K562 (cell line): ENCODE results near the gene RBPJ. TPM values are rescaled to one million over a fixed set of nuclear protein-coding genes. Genes with fewer than 3 reads are reported as not detected.

Source experiments
- ATAC-seq: fragments of 200-7000 bp; cut with Tn5 transposase; 3 replicates; pipeline ENCODE4 v1.9.1; 2020; ENCODE audit warnings: moderate library complexity
- BruUV-seq: library from RNA; stranded (reverse); fragments of 400-500 nt; replicated peaks from 2 replicates; lab custom pipeline; 2021; lab: Mats Ljungman, UMichigan
- CTCF ChIA-PET: fragments of 300-600 bp; formaldehyde crosslinking; extraction: SDS; loops from one replicate; lab custom pipeline; 2021; ENCODE audit warnings: low intra/inter-chr PET ratio; lab: Yijun Ruan, JAX
- POLR2A ChIA-PET: fragments of 300-600, 350-650 bp; sonication (Branson Sonifier 250); formaldehyde crosslinking; extraction: SDS; loops from one replicate; lab custom pipeline; 2021; ENCODE audit warnings: antibody characterized with exemption, inconsistent platforms; lab: Yijun Ruan, JAX
- DNase-seq, 4 experiments: peaks; one replicate each; pipeline versions ENCODE4 v3.0.0 to v3.0.0-alpha.2; 2011 to 2018; ENCODE audit warnings: low spot score in 3 of 4, mixed read lengths in 3 of 4; ENCODE audit errors: extremely low read depth in 1 of 4
- FAIRE-seq: peaks from 2 replicates; lab custom pipeline; 2011; peaks lifted over from hg19 to GRCh38; lab: Jason Lieb, UNC
- H2AFZ ChIP-seq: 2 replicates; pipeline ENCODE4 v1.6.0; 2011; ENCODE audit warnings: low read depth, low read length, control low read depth, inconsistent platforms
- H3K27ac ChIP-seq: fragments of 200-600 bp; 3 replicates; pipeline ENCODE4 v1.8.0; 2011; ENCODE audit warnings: low read depth, mild to moderate bottlenecking, control low read depth, inconsistent platforms, low read length, moderate library complexity, mixed read lengths; ENCODE audit errors: extremely low read depth
- H3K27me3 ChIP-seq, 2 experiments: fragments of 300-600 bp in 1 of 2; 2 replicates in 1 of 2; 3 replicates in 1 of 2; pipeline versions ENCODE4 v1.6.0 to v1.8.0; 2011; ENCODE audit warnings: inconsistent platforms in 2 of 2, low read length in 2 of 2, mild to moderate bottlenecking in 1 of 2, mixed read lengths in 1 of 2, moderate library complexity in 1 of 2; ENCODE audit not compliant: control insufficient read depth in 2 of 2, insufficient read depth in 2 of 2
- H3K36me3 ChIP-seq: fragments of 300-600 bp; 3 replicates; pipeline ENCODE4 v1.8.0; 2011; ENCODE audit warnings: mild to moderate bottlenecking, low read length, inconsistent platforms; ENCODE audit not compliant: control insufficient read depth, insufficient read depth
- H3K4me1 ChIP-seq, 2 experiments: fragments of 200-600 bp in 1 of 2; replicated peaks in 1 of 2; 2 replicates in 1 of 2; 3 replicates in 1 of 2; pipeline versions ENCODE4 v1.5.1 to v1.8.0; 2011; ENCODE audit warnings: inconsistent platforms in 2 of 2, low read length in 2 of 2, mild to moderate bottlenecking in 1 of 2, mixed read lengths in 1 of 2, moderate library complexity in 1 of 2; ENCODE audit not compliant: control insufficient read depth in 2 of 2, insufficient read depth in 2 of 2
- H3K4me2 ChIP-seq: 2 replicates; pipeline ENCODE4 v1.6.1; 2011; ENCODE audit warnings: low read length, control low read depth, inconsistent platforms, mixed read lengths; ENCODE audit not compliant: insufficient read depth
- H3K4me3 ChIP-seq: fragments of 200-600 bp; sonication (generic), shearing (Covaris generic); 2 replicates; pipeline ENCODE4 v1.5.1; 2016; ENCODE audit warnings: control low read depth, inconsistent platforms
- H3K79me2 ChIP-seq: fragments of 200-600 bp; 3 replicates; pipeline ENCODE4 v1.8.0; 2011; ENCODE audit warnings: low read length, inconsistent platforms; ENCODE audit not compliant: control insufficient read depth, insufficient read depth
- H3K9ac ChIP-seq, 2 experiments: 2 replicates each; pipeline versions ENCODE4 v1.6.0 to v1.6.1; 2011; ENCODE audit warnings: low read depth in 2 of 2, low read length in 2 of 2, control low read depth in 1 of 2, inconsistent platforms in 1 of 2, mild to moderate bottlenecking in 1 of 2, mixed read lengths in 1 of 2; ENCODE audit not compliant: insufficient read depth in 1 of 2
- H3K9me1 ChIP-seq: one replicate; pipeline ENCODE4 v1.6.0; 2011; ENCODE audit warnings: inconsistent platforms, mild to moderate bottlenecking, low read length, moderate library complexity; ENCODE audit not compliant: control insufficient read depth, insufficient read depth
- H3K9me3 ChIP-seq: replicated peaks from 2 replicates; pipeline ENCODE4 v1.5.1; 2011; ENCODE audit warnings: low read depth, low read length, inconsistent platforms; ENCODE audit not compliant: control insufficient read depth, insufficient read depth
- H4K20me1 ChIP-seq: replicated peaks from 2 replicates; pipeline ENCODE4 v1.6.1; 2011; ENCODE audit warnings: low read length, inconsistent platforms, mixed read lengths; ENCODE audit not compliant: control insufficient read depth, insufficient read depth
- CBFB ChIP-seq: sonication (generic); formaldehyde crosslinking; IDR thresholded peaks from 2 replicates; pipeline ENCODE4 v1.4.0; 2020; ENCODE audit warnings: mild to moderate bottlenecking, missing genetic modification reagents
- CBX2 ChIP-seq: fragments of 200-600 bp; sonication (generic); IDR thresholded peaks from one replicate; pipeline ENCODE4 v1.6.1; 2012; ENCODE audit warnings: mild to moderate bottlenecking, low read length, inconsistent platforms; ENCODE audit not compliant: insufficient read depth, poor library complexity, severe bottlenecking
- E2F4 ChIP-seq: sonication (generic); formaldehyde crosslinking; IDR thresholded peaks from 2 replicates; pipeline ENCODE4 v1.8.0; 2022; ENCODE audit warnings: mild to moderate bottlenecking, low read depth, missing genetic modification reagents
- LEF1 ChIP-seq: fragments of 450-650 bp; IDR thresholded peaks from 2 replicates; pipeline ENCODE4 v1.6.1; 2016; ENCODE audit warnings: mild to moderate bottlenecking
- MED1 ChIP-seq: sonication (generic); formaldehyde crosslinking; IDR thresholded peaks from 2 replicates; pipeline ENCODE4 v1.8.1; 2023; ENCODE audit warnings: missing genetic modification reagents, borderline replicate concordance
- NFIC ChIP-seq: fragments of 450-650 bp; IDR thresholded peaks from 2 replicates; pipeline ENCODE4 v1.6.1; 2017; ENCODE audit warnings: mild to moderate bottlenecking, inconsistent platforms
- ZFP1 ChIP-seq: fragments of 450-650 bp; formaldehyde crosslinking; IDR thresholded peaks from 2 replicates; pipeline ENCODE4 v1.4.0; 2020; ENCODE audit warnings: mild to moderate bottlenecking, mixed read lengths
- WGBS: fragments of 100-300 bp; shearing (Covaris generic); methylation state at CpG from one replicate; pipeline ENCODE4 v1.1.6; 2016; ENCODE audit warnings: low coverage, mixed read lengths; ENCODE audit not compliant: insufficient coverage; ENCODE audit errors: missing lambda C conversion rate; 5-methylcytosine and 5-hydroxymethylcytosine counted together
- in situ Hi-C: fragments of 300-500 bp; cut with MboI; formaldehyde crosslinking; loops from 4 replicates; pipeline ENCODE4 v1.15.0; 2018; ENCODE audit warnings: inconsistent platforms, mixed read lengths
- intact Hi-C: fragments of 100-400 bp; cut with micrococcal nuclease; formaldehyde crosslinking; loops from 2 replicates; pipeline ENCODE4 v1.14.2; 2022
- polyA plus RNA-seq, 8 experiments: library from polyadenylated mRNA; depleted of rRNA in 4 of 8; stranded (reverse) in 5 of 8; unstranded in 3 of 8; fragments of >200 nt; fragmentation: Nextera tagmentation in 2 of 8; fragmentation: Illumina TruSeq in 1 of 8; extraction: Ambion mirVana in 2 of 8; extraction: Trizol in 1 of 8; gene quantifications; 2 replicates each; pipeline versions ENCODE4 v1.2.1 to v1.2.3, GENCODE V29; 2011 to 2014; ENCODE audit warnings: inconsistent platforms in 1 of 8, missing spikeins in 1 of 8
- total RNA-seq, 7 experiments: library from RNA; depleted of rRNA in 6 of 7; stranded (reverse); fragments of >200 nt in 6 of 7; fragmentation: Illumina TruSeq in 2 of 7; extraction: Trizol in 2 of 7; gene quantifications; 2 replicates each; pipeline versions ENCODE4 v1.2.1 to v1.2.3, GENCODE V29; 2011 to 2021; ENCODE audit warnings: low replicate concordance in 1 of 7

The RBPJ gene
- total and polyA plus RNA-seq, 9 of the 15 experiments (the other 6 are each of a cell fraction or from before 2014, with no cell fraction given): 17.2 to 49.4 (median 33.8) TPM

- Histone ChIP-seq H3K27me3 (peaks cover 15 to 21% of the 10 kb centered on the region in 2 experiments), H2AFZ (no peak overlapping the region), H3K9me1 (no peaks in the 10 kb centered on the region), H3K4me3 (no peak overlapping the region), H3K4me2 (no peak overlapping the region), H4K20me1 (no peaks in the 10 kb centered on the region), H3K27ac (no peak overlapping the region), H3K4me1 (no peaks in the 10 kb centered on the region; a peak in 2 of 5 replicates), H3K9me3 (no peaks in the 10 kb centered on the region; the same call in 1 of the 2 replicates), H3K9ac (no peak overlapping the region), H3K79me2 (no peaks in the 10 kb centered on the region), H3K36me3 (no peaks in the 10 kb centered on the region)
- no peak for FAIRE-seq
- in situ Hi-C loops (no loop called here), intact Hi-C loops (no loop called here)
- ATAC-seq: no peak
- BruUV-seq: no TSS peak
- DNase-seq: no peak
- 4% methylated on average over 9 of the region's 9 CpGs for WGBS
- CTCF ChIA-PET: no interaction called here
- POLR2A ChIA-PET: no interaction called here
- TF ChIP-seq NFIC (no peak), E2F4 (CRISPR knock-in tag) (no peak), LEF1 (no peak), MED1 (CRISPR knock-in tag) (no peak), CBX2 (no peak), CBFB (no peak), ZFP1 (CRISPR knock-in tag) (no peak)
Observed at GRCh38 chr4:26299254-26299882, 21.4 kb upstream of the RBPJ start.
